Loucy (cell line): ENCODE results near the gene MGLL.

Experiments used
- CTCF ChIP-seq: fragments of 200-600 bp; sonication (generic); conservative IDR thresholded peaks from 2 replicates; pipeline ENCODE4 v1.5.1; 2014; ENCODE audit warnings: mild to moderate bottlenecking, antibody characterized with exemption, low read length
- EZH2phosphoT487 ChIP-seq: fragments of 200-600 bp; IDR thresholded peaks from 2 replicates; pipeline ENCODE4 v1.6.1; 2018; ENCODE audit warnings: antibody characterized with exemption, mild to moderate bottlenecking, moderate library complexity, borderline replicate concordance

- TF ChIP-seq CTCF (no peak), EZH2phosphoT487 (no peak)
These were observed 13.1 kb downstream of the MGLL start for GRCh38 chr3:127809211-127809610.
